ENCODE data around the gene VSIG4. TPM values are rescaled to one million over a fixed set of nuclear protein-coding genes. Genes with fewer than 3 reads are reported as not detected.
"Not testable (repeated sequence)": the region's sequence is repeated elsewhere in the genome, so short reads cannot be mapped to it uniquely, and the experiment has no call there.

Gene VSIG4, protein sequence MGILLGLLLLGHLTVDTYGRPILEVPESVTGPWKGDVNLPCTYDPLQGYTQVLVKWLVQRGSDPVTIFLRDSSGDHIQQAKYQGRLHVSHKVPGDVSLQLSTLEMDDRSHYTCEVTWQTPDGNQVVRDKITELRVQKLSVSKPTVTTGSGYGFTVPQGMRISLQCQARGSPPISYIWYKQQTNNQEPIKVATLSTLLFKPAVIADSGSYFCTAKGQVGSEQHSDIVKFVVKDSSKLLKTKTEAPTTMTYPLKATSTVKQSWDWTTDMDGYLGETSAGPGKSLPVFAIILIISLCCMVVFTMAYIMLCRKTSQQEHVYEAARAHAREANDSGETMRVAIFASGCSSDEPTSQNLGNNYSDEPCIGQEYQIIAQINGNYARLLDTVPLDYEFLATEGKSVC
- total RNA-seq = not detected

DNA sequence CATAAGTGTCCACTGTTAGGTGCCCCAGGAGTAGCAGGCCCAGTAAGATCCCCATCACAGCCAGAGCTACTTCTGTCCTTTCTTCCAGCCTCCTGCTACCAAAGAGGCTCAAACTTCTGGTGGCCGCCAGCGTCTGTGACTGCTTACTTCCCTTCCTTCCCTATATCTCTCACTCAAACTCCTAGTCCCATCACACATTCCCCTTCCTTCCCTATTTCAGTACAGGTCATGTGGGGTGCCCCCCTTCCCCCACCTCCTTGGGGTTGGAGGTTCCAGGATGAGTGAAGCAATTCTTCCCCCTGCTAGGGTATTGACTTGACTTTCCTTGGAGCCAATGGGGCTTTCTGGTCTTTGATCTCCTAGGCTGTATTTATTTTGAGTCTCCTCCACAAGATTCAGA lies at the start of gene VSIG4:
VSIG4 (minus strand) TSS at position 137 of the 400 bp plus-strand sequence; CDS start at position 55, 82 bp downstream.
- Mint-ChIP-seq H3K4me3 (no peak within 1 kb of the TSS), H3K27ac (no peak within 1 kb of the TSS), H3K9me3 (no peaks in the 10 kb centered on the region), H3K4me1 (ENCODE audit: low read depth) (peaks cover 1% of the 10 kb centered on the region), H3K36me3 (no peaks in the 10 kb centered on the region), H3K27me3 (no peaks in the 10 kb centered on the region)
- intact Hi-C loops (cut with micrococcal nuclease) = no loop called here
- DNase-seq = no peak
- CTCF ChIA-PET = no interaction called here
- POLR2A ChIA-PET = no interaction called here

DNA sequence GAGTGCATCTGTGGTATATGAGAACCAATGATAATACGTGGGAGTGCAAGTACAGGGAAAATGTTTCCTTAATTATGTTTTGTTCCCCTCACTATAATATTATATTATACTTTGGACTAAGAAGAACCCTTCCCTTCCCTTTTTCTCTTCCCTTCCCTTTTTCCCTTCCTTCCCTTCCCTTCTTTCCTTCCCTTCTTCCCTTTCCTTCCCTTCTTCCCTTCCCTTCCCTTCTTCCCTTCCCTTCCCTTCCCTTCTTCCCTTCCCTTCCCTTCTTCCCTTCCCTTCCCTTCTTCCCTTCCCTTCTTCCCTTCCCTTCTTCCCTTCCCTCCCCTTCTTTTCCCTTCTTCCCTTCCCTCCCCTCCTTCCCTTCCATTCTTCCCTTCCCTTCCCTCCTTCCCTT lies 36.9 kb upstream of the VSIG4 start:
- intact Hi-C loops (cut with micrococcal nuclease) = no loop called here
- no peaks in the 10 kb centered on the region for H3K27me3 Mint-ChIP-seq
- no peak overlapping the region for H3K27ac Mint-ChIP-seq
- no peak overlapping the region for H3K4me3 Mint-ChIP-seq
- CTCF ChIA-PET = no interaction called here
- no peak for DNase-seq
- no peaks in the 10 kb centered on the region for H3K36me3 Mint-ChIP-seq
- POLR2A ChIA-PET = no interaction called here
- H3K4me1 Mint-ChIP-seq (ENCODE audit: low read depth) = peaks cover 24% of the 10 kb centered on the region
- peaks cover 6% of the 10 kb centered on the region for H3K9me3 Mint-ChIP-seq

DNA sequence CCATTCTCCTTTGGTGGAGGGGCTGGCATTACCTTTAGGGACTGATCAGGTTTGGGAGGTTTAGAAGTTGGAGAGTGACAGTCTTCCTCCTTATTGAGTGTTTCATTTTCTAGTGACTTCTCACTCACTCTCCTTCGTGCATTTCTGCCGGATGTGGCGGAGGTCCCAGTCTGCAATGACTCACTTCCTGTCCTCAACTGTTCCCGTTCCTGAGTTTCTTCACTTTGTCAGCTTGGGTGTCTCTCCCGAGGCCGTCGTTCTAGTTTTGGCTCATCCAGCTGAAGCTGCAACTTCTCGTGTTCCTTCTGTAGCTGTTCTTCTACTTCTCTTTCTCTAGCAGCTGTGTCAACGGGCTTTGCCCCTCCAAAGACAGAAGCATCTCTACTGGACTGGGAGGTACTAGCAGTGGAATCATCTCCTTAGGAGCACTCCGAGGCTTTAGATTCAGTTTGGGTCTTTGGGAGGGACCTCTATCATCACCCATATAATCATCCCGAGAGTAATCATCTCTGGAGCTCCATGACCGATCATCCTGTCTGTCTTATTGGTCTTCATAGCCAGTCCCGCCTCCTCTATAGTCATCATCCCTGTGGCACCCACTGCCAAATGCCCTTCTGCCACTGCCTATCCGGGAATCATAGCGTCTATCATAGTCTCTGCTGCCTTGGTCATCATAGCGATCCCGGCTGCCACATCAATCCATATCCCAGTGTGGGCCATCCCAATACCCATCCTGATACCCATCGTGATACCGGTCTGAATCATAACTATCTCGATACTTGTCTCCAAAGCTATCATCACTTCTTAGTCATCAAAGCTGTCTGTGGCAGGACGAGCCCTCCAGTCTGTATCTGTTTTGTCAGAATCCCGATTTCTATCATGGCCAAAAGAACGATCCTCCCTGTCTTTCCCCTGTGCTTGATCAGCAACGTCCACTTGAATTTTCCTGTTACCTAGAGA lies 35.3 kb upstream of the VSIG4 start:
- POLR2A ChIA-PET = interaction anchor here (0.9 to 1.4 kb wide), 2 partner anchors 28 to 32 kb away, joined by 3 read pairs; no protein-coding TSS in a partner anchor
- Mint-ChIP-seq H3K27ac (peak overlapping the region; percentile 76), H3K9me3 (peaks cover 6% of the 10 kb centered on the region), H3K4me3 (peak overlapping the region; percentile 40), H3K4me1 (ENCODE audit: low read depth) (peaks cover 26% of the 10 kb centered on the region), H3K27me3 (no peaks in the 10 kb centered on the region), H3K36me3 (no peaks in the 10 kb centered on the region)
- intact Hi-C loops (cut with micrococcal nuclease) = loop anchor here (1.0 to 5.0 kb wide), 2 partner anchors 29 to 43 kb away; no protein-coding TSS in a partner anchor
- peak; percentile 70 for DNase-seq
- CTCF ChIA-PET = interaction anchor here (0.6 to 1.1 kb wide), 3 partner anchors 15 to 87 kb away, joined by 3 read pairs; no protein-coding TSS in a partner anchor

DNA sequence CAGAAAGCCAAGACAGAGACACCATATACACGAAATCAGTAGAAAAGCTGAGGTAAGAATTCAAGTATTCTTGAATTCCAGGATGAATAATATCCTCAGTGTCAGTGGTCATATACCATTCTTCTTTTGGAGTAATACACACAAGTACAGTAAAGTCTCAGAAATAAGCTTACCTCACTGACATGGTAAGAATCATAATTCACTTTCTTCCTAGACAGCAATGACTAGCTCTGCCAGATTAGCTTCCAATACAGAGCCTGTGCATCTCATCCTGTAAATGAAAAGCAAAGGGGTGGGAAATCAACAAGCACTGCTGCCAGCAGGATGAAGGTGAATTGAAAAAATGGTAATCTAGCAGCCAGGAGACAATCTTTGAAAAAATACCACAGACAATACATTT lies 31.2 kb upstream of the VSIG4 start:
- no peaks in the 10 kb centered on the region for H3K36me3 Mint-ChIP-seq
- H3K27ac Mint-ChIP-seq = no peak overlapping the region
- no peaks in the 10 kb centered on the region for H3K27me3 Mint-ChIP-seq
- no peak overlapping the region for H3K4me3 Mint-ChIP-seq
- no peak for DNase-seq
- H3K9me3 Mint-ChIP-seq = peaks cover 6% of the 10 kb centered on the region
- peaks cover 24% of the 10 kb centered on the region for H3K4me1 Mint-ChIP-seq (ENCODE audit: low read depth)
- POLR2A ChIA-PET = no interaction called here
- CTCF ChIA-PET = no interaction called here
- intact Hi-C loops (cut with micrococcal nuclease) = loop anchor here (5.0 kb wide), 1 partner anchor 39 kb away; no protein-coding TSS in a partner anchor

DNA sequence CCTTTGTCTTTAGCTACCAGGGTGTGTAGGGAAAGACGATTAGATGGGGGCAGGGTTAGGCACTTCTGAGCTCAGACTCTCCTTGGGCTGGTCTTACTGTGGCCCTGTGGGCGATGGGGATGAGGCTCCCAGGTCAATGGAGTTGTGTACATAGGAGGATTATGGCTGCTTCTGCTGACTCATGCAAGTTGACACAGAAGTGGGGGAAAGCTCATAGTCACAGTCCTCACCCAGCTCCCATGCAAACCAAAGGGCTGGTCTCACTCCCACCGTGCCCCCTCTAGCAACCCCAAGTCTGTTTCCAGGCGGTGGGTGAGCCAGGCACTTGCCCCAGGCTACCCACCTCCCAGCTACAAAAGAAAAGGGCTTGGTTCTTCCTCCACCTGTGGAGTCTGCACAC lies 24.4 kb upstream of the VSIG4 start:
- Mint-ChIP-seq H3K4me3 (no peak overlapping the region), H3K36me3 (no peaks in the 10 kb centered on the region), H3K4me1 (ENCODE audit: low read depth) (peaks cover 24% of the 10 kb centered on the region), H3K9me3 (no peaks in the 10 kb centered on the region), H3K27me3 (no peaks in the 10 kb centered on the region), H3K27ac (no peak overlapping the region)
- ChIA-PET POLR2A (no interaction called here), CTCF (no interaction called here)
- intact Hi-C loops (cut with micrococcal nuclease) = no loop called here
- DNase-seq = no peak

DNA sequence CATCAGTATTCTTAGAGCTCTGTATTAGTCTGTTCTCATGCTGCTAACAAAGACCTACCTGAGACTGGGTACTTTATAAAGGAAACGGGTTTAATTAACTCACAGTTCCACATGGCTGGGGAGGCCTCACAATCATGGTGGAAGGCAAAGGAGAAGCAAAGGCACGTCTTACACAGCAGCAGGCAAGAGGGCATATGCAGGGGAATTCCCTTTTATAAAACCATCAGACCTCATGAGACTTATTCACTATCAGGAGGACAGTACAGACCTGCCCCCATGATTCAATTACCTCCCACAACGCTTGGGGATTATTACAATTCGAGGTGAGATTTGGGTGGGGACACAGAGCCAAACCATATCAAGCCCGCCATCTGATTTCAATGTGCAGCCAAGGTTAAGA lies 17.1 kb upstream of the VSIG4 start:
- H3K4me3 Mint-ChIP-seq; intact Hi-C loops (cut with micrococcal nuclease); H3K27ac Mint-ChIP-seq; H3K27me3 Mint-ChIP-seq; CTCF ChIA-PET; POLR2A ChIA-PET; H3K9me3 Mint-ChIP-seq; DNase-seq; H3K36me3 Mint-ChIP-seq: not testable (repeated sequence)
- H3K4me1 Mint-ChIP-seq (ENCODE audit: low read depth) = peaks cover 14% of the 10 kb centered on the region

DNA sequence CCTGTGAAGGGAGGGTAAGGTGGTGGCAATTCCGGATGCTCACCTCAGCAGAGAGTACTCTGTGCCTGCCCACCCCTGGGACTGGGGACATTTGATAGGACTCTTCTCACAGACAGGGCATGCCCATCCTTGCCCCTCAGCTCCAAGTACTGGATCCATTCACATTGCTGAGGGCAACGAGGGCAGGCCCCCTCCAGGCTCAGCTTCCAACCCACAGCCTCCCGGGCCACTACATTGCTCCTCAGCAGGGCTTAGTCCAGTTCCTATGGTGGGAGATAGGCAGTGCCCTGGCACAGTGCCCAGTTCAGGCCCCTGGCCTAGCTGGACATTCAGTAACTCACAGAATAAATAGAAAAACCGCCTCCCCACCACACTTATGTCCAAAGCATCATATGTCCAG lies 15.1 kb upstream of the VSIG4 start:
- DNase-seq = no peak
- Mint-ChIP-seq H3K9me3 (no peaks in the 10 kb centered on the region), H3K27me3 (no peaks in the 10 kb centered on the region), H3K27ac (no peak overlapping the region), H3K4me1 (ENCODE audit: low read depth) (no peaks in the 10 kb centered on the region), H3K4me3 (no peak overlapping the region), H3K36me3 (no peaks in the 10 kb centered on the region)
- intact Hi-C loops (cut with micrococcal nuclease) = no loop called here
- POLR2A ChIA-PET = no interaction called here
- CTCF ChIA-PET = no interaction called here

DNA sequence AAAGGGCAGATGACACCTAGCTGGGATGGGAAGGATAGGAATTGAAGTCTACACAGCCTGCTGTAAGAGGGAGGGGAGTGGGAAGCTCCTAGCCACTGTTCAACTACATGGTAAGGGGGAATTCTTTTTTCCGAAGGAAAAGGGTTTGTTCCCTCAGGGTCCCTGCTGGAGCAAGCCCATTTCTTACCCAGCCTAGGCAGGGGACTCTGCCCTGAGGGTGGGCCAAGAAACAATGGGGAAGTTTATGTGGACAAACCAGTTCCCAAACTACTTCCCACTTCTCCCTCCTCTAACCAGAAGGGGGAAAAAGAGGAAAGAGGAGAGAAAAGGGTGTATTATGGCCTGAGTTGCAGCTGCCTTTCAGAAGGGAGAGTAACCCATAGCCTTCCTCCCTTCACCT lies 13.5 kb upstream of the VSIG4 start:
- H3K4me1 Mint-ChIP-seq (ENCODE audit: low read depth) = peaks cover 3% of the 10 kb centered on the region
- H3K4me3 Mint-ChIP-seq = no peak overlapping the region
- no peak overlapping the region for H3K27ac Mint-ChIP-seq
- no peaks in the 10 kb centered on the region for H3K27me3 Mint-ChIP-seq
- POLR2A ChIA-PET = no interaction called here
- no peak for DNase-seq
- no peaks in the 10 kb centered on the region for H3K9me3 Mint-ChIP-seq
- CTCF ChIA-PET = no interaction called here
- intact Hi-C loops (cut with micrococcal nuclease) = no loop called here
- no peaks in the 10 kb centered on the region for H3K36me3 Mint-ChIP-seq

DNA sequence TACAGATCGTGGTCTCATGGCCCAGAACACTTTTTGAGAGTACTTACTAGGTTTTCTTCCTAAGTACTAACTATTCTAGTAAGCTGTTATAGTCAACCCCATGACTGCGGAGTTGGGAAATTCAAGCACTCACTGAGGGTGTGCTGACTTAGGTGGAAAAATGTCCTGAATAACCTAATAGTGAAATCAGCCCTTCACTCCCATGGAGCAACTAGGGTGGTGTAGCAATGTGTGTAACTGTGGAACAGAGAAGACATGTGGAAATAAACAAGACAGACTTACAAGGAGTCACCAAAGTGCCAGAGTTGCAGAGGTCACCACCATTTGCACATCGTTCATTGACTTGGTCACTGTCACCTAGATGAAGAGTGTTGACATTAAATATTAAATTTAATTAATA lies 12.1 kb upstream of the VSIG4 start:
- no peaks in the 10 kb centered on the region for H3K27me3 Mint-ChIP-seq
- no peak overlapping the region for H3K4me3 Mint-ChIP-seq
- POLR2A ChIA-PET = no interaction called here
- DNase-seq = no peak
- H3K4me1 Mint-ChIP-seq (ENCODE audit: low read depth) = peaks cover 11% of the 10 kb centered on the region
- no peak overlapping the region for H3K27ac Mint-ChIP-seq
- intact Hi-C loops (cut with micrococcal nuclease) = no loop called here
- H3K9me3 Mint-ChIP-seq = no peaks in the 10 kb centered on the region
- no peaks in the 10 kb centered on the region for H3K36me3 Mint-ChIP-seq
- CTCF ChIA-PET = no interaction called here

DNA sequence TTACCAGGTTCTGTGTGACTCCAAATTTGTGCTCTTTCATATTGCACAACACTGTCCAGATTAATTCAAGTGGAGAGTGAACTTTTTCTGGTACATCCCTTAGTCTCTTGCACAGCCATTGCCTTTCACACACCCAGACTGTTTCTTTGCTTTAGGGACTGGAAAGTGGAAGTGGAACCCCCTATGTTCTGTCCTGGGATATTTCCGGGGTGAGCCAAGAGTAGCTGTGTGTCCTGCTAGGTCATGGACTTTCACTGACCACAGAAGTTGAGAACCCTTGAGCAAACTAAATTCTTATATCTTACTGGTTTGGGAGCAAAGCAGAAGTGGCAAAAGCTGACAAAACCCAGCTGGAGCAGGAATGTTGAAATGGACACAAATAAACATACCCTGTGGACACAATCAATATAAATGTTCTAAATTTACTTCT lies 10.3 kb upstream of the VSIG4 start:
- ChIA-PET POLR2A (no interaction called here), CTCF (no interaction called here)
- H3K27ac Mint-ChIP-seq = no peak overlapping the region

DNA sequence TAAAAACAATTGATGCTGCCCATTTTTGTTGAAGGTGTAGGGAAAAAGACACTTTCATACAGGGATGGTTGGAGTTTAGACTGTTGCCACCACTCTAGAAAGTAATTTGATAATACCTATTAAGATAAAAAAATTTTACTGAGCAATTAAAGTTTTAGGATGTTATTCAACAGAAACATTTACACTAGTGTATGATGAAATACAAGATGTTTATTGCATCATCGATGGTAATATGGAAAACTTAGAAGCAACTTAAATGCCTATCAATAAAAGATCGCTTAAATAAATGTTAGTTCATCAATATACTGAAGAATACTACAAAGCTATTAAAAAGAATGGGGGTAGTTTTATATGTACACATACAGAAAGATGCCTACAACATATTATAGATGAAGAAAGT lies 9.2 kb upstream of the VSIG4 start:
- ChIA-PET POLR2A (no interaction called here), CTCF (interaction anchor here (0.5 to 1.9 kb wide), 2 partner anchors 18 to 30 kb away, joined by 3 to 6 read pairs; no protein-coding TSS in a partner anchor)
- Mint-ChIP-seq H3K9me3 (no peaks in the 10 kb centered on the region), H3K36me3 (no peaks in the 10 kb centered on the region), H3K4me3 (no peak overlapping the region), H3K27ac (no peak overlapping the region), H3K27me3 (no peaks in the 10 kb centered on the region), H3K4me1 (ENCODE audit: low read depth) (peaks cover 33% of the 10 kb centered on the region)
- intact Hi-C loops (cut with micrococcal nuclease) = no loop called here
- DNase-seq = no peak

More for the DNA sequence above, 10.3 kb upstream of the VSIG4 start:
- intact Hi-C loops (cut with micrococcal nuclease) = no loop called here
- DNase-seq = no peak
- Mint-ChIP-seq H3K4me3 (no peak overlapping the region), H3K9me3 (no peaks in the 10 kb centered on the region), H3K36me3 (no peaks in the 10 kb centered on the region), H3K4me1 (ENCODE audit: low read depth) (peaks cover 30% of the 10 kb centered on the region), H3K27me3 (no peaks in the 10 kb centered on the region)

DNA sequence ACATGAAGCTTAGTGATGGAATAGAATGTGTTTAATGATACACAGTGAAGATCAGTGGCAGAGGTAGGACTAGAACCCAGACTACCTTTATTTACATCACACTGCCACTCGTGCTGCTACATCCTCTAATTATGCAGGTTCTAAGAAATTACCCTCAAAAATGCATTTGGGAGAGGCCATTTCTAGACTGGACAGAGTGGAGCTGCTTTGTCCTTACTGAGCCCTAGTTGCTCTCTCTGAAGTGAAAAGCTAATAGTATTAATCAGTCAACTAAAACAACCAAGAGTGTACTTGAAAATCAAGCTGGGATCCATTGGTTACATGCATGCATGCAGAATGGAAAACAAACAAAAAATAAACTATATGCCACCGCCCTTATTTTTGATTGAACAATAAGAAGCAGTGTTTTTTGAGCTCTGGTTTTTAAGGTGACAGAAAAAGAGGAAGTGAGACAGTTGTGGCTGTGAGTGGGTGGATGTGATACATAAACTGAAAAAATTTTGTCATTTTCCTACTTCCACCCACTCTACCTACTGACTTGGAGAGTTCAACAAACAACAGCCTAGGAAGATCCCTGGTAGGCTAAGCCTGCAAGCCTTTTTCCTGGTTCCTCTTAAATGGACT lies 6.8 kb upstream of the VSIG4 start:
- Mint-ChIP-seq H3K4me1 (ENCODE audit: low read depth) (peaks cover 33% of the 10 kb centered on the region), H3K4me3 (peak overlapping the region; percentile 33), H3K27ac (peak overlapping the region; percentile 93), H3K27me3 (no peaks in the 10 kb centered on the region), H3K36me3 (no peaks in the 10 kb centered on the region), H3K9me3 (no peaks in the 10 kb centered on the region)
- ChIA-PET POLR2A (interaction anchor here (1.3 to 1.6 kb wide), 2 partner anchors 28 to 52 kb away, joined by 3 to 4 read pairs; no protein-coding TSS in a partner anchor), CTCF (interaction anchor here (0.6 to 1.3 kb wide), 3 partner anchors 16 to 29 kb away, joined by 3 to 5 read pairs (median 4); no protein-coding TSS in a partner anchor)
- peak; percentile 49 for DNase-seq
- intact Hi-C loops (cut with micrococcal nuclease) = loop anchor here (1.0 to 2.0 kb wide), 6 partner anchors 29 to 324 kb away; no protein-coding TSS in a partner anchor
